ENCODE data around the gene SYT7. TPM values are rescaled to one million over a fixed set of nuclear protein-coding genes. Genes with fewer than 3 reads are reported as not detected.

The SYT7 gene
- total and polyA plus RNA-seq, 9 donors = 0.24 to 4.9 (median 1.7) TPM

DNA sequence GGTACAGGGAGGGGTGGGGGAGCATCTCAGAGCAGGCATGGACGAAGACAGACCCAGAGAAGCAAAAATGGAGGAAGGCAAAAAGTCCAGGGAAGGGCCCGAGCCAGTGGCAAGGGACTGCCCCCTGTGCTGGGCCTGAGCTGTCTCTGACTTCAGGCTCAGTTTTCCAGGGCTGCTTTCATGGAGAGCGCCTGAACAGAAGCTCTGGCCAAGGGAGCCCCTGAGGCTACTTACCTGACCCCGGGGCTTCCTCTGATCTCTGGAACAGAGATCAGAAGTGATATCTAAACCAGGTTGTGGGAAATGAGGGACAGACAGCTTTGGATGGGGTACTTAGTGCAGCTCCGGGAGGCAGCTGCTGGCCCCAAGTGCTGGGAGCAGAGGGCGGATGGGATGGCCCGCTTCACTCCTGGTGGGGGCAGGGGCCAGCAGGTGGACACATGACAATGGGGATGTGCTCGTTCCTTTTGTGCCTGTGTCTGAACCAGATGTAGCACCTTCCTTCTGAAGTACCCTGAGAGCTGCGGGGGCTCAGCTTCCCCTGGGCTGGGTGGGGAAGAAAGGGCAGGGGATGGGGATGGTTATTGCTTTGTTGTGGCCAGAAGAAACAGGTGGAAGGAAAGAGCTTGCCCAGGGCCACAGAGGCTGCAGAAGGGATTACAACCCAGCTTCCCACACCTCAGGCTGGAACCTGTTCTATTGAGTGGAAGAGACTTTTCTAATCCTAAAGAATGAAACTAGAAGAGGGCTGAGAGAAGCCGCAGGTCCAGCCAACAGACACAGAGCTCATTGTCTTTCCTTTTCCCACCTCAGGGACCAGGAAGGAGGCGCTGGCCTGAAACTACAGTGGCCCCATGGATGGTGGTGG lies 66.6 kb downstream of the SYT7 start:
- WGBS, 3 donors = 72 to 78% (median 74%) methylated on average over 11 of the region's 11 CpGs
- H3K4me1 ChIP-seq (ENCODE audit: insufficient read depth) = peaks cover 2% of the 10 kb centered on the region
- H3K27ac ChIP-seq = no peak overlapping the region
- intact Hi-C loops (cut with DNase I) = loop anchor here in 2 of 4 donors (10.0 kb wide), 1 partner anchor 69 kb away; no protein-coding TSS in a partner anchor
- H3K36me3 ChIP-seq = no peaks in the 10 kb centered on the region
- H3K27me3 ChIP-seq = peaks cover 3% of the 10 kb centered on the region
- H3K9me3 ChIP-seq = no peaks in the 10 kb centered on the region
- DNase-seq = no peak
- no peak overlapping the region for H3K4me3 ChIP-seq
- TF ChIP-seq, protein P1, sequence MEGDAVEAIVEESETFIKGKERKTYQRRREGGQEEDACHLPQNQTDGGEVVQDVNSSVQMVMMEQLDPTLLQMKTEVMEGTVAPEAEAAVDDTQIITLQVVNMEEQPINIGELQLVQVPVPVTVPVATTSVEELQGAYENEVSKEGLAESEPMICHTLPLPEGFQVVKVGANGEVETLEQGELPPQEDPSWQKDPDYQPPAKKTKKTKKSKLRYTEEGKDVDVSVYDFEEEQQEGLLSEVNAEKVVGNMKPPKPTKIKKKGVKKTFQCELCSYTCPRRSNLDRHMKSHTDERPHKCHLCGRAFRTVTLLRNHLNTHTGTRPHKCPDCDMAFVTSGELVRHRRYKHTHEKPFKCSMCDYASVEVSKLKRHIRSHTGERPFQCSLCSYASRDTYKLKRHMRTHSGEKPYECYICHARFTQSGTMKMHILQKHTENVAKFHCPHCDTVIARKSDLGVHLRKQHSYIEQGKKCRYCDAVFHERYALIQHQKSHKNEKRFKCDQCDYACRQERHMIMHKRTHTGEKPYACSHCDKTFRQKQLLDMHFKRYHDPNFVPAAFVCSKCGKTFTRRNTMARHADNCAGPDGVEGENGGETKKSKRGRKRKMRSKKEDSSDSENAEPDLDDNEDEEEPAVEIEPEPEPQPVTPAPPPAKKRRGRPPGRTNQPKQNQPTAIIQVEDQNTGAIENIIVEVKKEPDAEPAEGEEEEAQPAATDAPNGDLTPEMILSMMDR (IDR thresholded peaks at IDR 0.05) = no peak
- TF ChIP-seq POLR2A (IDR thresholded peaks at IDR 0.05) = no peak
- no peak for TF ChIP-seq EP300 (IDR thresholded peaks at IDR 0.05)

GRCh38 chr11:61513143-61513765 lies 67.6 kb downstream of the SYT7 start:
- WGBS, 3 donors = 76 to 83% (median 80%) methylated on average over 10 to 11 of the region's 11 CpGs
- Histone ChIP-seq H3K36me3 (no peaks in the 10 kb centered on the region), H3K27ac (no peak overlapping the region), H3K27me3 (peaks cover 3% of the 10 kb centered on the region), H3K4me3 (no peak overlapping the region), H3K9me3 (no peaks in the 10 kb centered on the region), H3K4me1 (ENCODE audit: insufficient read depth) (peaks cover 2% of the 10 kb centered on the region)
- intact Hi-C loops (cut with DNase I) = loop anchor here in 2 of 4 donors (10.0 kb wide), 1 partner anchor 68 kb away; no protein-coding TSS in a partner anchor
- no peak for DNase-seq
- TF ChIP-seq POLR2A (IDR thresholded peaks at IDR 0.05) (no peak), EP300 (IDR thresholded peaks at IDR 0.05) (no peak)
- TF ChIP-seq, protein P1 (IDR thresholded peaks at IDR 0.05) = no peak

DNA sequence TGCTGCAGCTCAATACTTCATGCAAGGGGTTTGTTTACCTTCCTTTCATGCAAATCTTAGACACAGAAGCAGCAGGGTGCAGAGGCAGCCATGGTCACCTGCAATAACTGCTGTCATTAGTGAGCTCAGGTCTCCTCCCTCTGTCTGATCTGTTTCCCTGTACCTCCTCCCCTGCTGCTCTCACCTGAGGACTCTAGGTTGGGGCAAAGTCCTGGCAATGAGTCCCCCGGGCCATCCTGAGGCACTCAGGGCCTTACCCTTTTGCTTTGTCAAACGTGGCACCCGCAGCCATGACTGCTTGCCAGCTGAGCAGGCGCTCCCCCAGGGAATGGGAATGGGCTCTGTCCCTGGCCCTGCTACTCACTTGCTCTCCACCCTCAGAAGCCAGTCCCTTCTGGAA lies 68.4 kb downstream of the SYT7 start:
- WGBS, 3 donors = 73 to 84% (median 77%) methylated on average over 4 of the region's 4 CpGs
- TF ChIP-seq POLR2A (IDR thresholded peaks at IDR 0.05) = no peak
- no peak for TF ChIP-seq EP300 (IDR thresholded peaks at IDR 0.05)
- TF ChIP-seq, protein P1 (IDR thresholded peaks at IDR 0.05) = no peak
- no peak overlapping the region for H3K4me3 ChIP-seq
- H3K27me3 ChIP-seq = peaks cover 3% of the 10 kb centered on the region
- H3K27ac ChIP-seq = no peak overlapping the region
- peaks cover 2% of the 10 kb centered on the region for H3K4me1 ChIP-seq (ENCODE audit: insufficient read depth)
- intact Hi-C loops (cut with DNase I) = loop anchor here in 2 of 4 donors (10.0 kb wide), 1 partner anchor 68 kb away; no protein-coding TSS in a partner anchor
- no peak for DNase-seq
- no peaks in the 10 kb centered on the region for H3K9me3 ChIP-seq
- no peaks in the 10 kb centered on the region for H3K36me3 ChIP-seq

GRCh38 chr11:61511383-61511782 lies 69.5 kb downstream of the SYT7 start:
- Histone ChIP-seq H3K27me3 (peaks cover 3% of the 10 kb centered on the region), H3K4me1 (ENCODE audit: insufficient read depth) (peaks cover 2% of the 10 kb centered on the region), H3K27ac (no peak overlapping the region), H3K9me3 (no peaks in the 10 kb centered on the region), H3K4me3 (no peak overlapping the region), H3K36me3 (no peaks in the 10 kb centered on the region)
- DNase-seq = no peak
- TF ChIP-seq, protein P1 (IDR thresholded peaks at IDR 0.05) = no peak
- no peak for TF ChIP-seq POLR2A (IDR thresholded peaks at IDR 0.05)
- no peak for TF ChIP-seq EP300 (IDR thresholded peaks at IDR 0.05)
- intact Hi-C loops (cut with DNase I) = loop anchor here in 3 of 4 donors (2.0 to 10.0 kb wide), 2 partner anchors 29 to 67 kb away; no protein-coding TSS in a partner anchor
- 39 to 58% (median 58%) methylated on average over 3 of the region's 3 CpGs for WGBS, 3 donors
